ENCODE measurements around the gene TRIM25.

GRCh38 chr17:56866076-56866475, 47.8 kb downstream of the TRIM25 start:
- TF ChIP-seq ZNF24 (tag by site-specific recombination; IDR thresholded peaks at IDR 0.05) = no peak
- no peak for TF ChIP-seq ZNF792 (tag by site-specific recombination; IDR thresholded peaks at IDR 0.05)
- TF ChIP-seq, protein P1, sequence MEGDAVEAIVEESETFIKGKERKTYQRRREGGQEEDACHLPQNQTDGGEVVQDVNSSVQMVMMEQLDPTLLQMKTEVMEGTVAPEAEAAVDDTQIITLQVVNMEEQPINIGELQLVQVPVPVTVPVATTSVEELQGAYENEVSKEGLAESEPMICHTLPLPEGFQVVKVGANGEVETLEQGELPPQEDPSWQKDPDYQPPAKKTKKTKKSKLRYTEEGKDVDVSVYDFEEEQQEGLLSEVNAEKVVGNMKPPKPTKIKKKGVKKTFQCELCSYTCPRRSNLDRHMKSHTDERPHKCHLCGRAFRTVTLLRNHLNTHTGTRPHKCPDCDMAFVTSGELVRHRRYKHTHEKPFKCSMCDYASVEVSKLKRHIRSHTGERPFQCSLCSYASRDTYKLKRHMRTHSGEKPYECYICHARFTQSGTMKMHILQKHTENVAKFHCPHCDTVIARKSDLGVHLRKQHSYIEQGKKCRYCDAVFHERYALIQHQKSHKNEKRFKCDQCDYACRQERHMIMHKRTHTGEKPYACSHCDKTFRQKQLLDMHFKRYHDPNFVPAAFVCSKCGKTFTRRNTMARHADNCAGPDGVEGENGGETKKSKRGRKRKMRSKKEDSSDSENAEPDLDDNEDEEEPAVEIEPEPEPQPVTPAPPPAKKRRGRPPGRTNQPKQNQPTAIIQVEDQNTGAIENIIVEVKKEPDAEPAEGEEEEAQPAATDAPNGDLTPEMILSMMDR (tag by site-specific recombination; IDR thresholded peaks at IDR 0.05) = no peak
- TF ChIP-seq ZNF350 (tag by site-specific recombination; IDR thresholded peaks at IDR 0.05) = no peak
- TF ChIP-seq ZBTB1 (tag by site-specific recombination; IDR thresholded peaks at IDR 0.05) = no peak
- no peak for TF ChIP-seq ZBTB48 (tag by site-specific recombination; IDR thresholded peaks at IDR 0.05)
- no peak for TF ChIP-seq ZNF776 (tag by site-specific recombination; IDR thresholded peaks at IDR 0.05; ENCODE audit: borderline replicate concordance)
- TF ChIP-seq ZSCAN30 (tag by site-specific recombination; IDR thresholded peaks at IDR 0.05) = no peak
- no peak for TF ChIP-seq ZNF133 (tag by site-specific recombination; IDR thresholded peaks at IDR 0.05)
